ENCODE data around the gene SPPL2C. TPM values are rescaled to one million over a fixed set of nuclear protein-coding genes. Genes with fewer than 3 reads are reported as not detected.

Gene SPPL2C
- total and polyA plus RNA-seq, 4 donors: not detected

DNA sequence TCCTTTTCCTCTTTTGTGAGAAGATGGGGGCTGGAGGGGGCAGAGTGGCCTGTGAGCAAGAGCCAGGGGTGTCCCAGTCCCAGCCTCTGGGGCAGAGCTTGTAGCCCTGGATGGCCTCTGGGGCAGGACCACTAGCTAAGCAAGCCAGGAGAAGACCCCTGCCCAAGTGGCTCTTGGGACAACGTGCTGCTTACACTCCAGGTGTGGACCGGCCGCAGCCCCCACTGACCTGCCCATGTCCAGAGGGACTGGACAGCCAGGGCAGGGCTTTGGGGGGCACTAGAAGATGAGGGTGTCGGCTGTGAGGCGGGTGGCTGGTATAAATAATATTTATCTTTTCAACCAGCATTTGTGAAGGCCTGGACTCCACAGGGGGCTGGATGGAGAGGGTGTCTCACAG lies 9.2 kb upstream of the SPPL2C start:
- H3K4me1 ChIP-seq (ENCODE audit: control insufficient read depth in 1 of 2, insufficient read depth in 2 of 2, low read length in 2 of 2): no peaks in the 10 kb centered on the region
- no peaks in the 10 kb centered on the region for H3K36me3 ChIP-seq (ENCODE audit: control insufficient read depth in 1 of 2, insufficient read depth in 2 of 2, low read length in 1 of 2)
- 84% methylated on average over 5 of the region's 5 CpGs for WGBS, 2 donors
- no peaks in the 10 kb centered on the region for H3K9me3 ChIP-seq (ENCODE audit: control insufficient read depth, low read length)
- no peak overlapping the region for H3K27ac ChIP-seq (ENCODE audit: low read depth in 1 of 2, low read length in 2 of 2)
- no peaks in the 10 kb centered on the region for H3K27me3 ChIP-seq (ENCODE audit: control insufficient read depth in 1 of 2, insufficient read depth in 2 of 2, low read length in 1 of 2)
- intact Hi-C loops (cut with DNase I): no loop called here
- no peak for DNase-seq
- H3K4me3 ChIP-seq (ENCODE audit: low read length in 2 of 2): no peak overlapping the region
- no peak for ATAC-seq (ENCODE audit: low FRiP score)

DNA sequence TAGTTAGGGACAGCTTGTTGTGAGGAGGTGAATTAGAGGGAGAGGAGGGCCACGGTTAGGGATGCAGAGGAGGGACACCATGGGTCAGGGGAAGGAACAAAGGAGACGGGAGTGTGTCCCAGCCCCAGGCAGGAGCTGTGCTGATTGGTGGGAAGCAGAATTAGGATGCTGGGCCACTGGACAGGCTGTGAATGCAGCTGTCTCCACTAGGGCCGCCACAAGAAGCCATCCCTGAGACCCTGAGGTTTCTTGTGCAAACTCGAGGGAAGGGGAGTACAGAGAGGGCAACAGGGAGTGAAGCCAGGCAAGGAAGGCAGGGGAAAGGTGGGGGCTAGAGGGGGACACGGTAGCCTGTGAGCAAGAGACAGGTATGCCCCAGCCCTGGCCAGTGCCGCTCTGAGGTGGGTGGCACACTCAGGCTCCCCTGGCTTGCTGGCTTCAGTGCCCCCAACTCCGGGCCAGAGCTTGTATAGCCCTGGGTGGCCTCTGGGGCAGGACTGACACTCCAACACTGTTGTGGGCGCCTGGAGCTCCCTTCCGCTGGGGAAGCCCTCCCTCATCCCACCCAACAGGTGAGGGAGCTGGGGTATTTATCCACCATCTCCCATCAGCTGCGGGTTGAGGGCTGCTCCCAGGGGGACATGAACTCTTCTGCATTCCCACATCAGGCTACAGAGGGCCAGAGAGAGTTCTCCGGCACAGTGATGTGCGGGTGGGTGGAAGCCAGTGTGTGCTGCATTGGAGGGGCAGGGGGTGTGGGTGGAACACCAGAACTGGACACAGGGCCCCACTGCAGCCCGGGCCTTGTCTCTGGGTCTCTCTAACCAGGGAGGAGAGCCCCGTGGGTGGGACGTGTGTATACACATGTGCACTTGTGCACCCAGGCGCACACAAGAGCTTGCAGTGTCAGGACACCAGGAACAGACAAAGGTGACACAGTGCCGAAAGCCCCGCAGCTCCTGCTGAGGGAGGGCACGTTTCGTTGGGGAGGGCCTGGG lies 8.3 kb upstream of the SPPL2C start:
- no peak overlapping the region for H3K27ac ChIP-seq (ENCODE audit: low read depth in 1 of 2, low read length in 2 of 2)
- H3K9me3 ChIP-seq (ENCODE audit: control insufficient read depth, low read length): no peaks in the 10 kb centered on the region
- H3K36me3 ChIP-seq (ENCODE audit: control insufficient read depth in 1 of 2, insufficient read depth in 2 of 2, low read length in 1 of 2): no peaks in the 10 kb centered on the region
- no peaks in the 10 kb centered on the region for H3K4me1 ChIP-seq (ENCODE audit: control insufficient read depth in 1 of 2, insufficient read depth in 2 of 2, low read length in 2 of 2)
- intact Hi-C loops (cut with DNase I): no loop called here
- DNase-seq (no peak), ATAC-seq (ENCODE audit: low FRiP score) (no peak)
- no peaks in the 10 kb centered on the region for H3K27me3 ChIP-seq (ENCODE audit: control insufficient read depth in 1 of 2, insufficient read depth in 2 of 2, low read length in 1 of 2)
- H3K4me3 ChIP-seq (ENCODE audit: low read length in 2 of 2): no peak overlapping the region
- WGBS, 2 donors: 69% methylated on average over 20 of the region's 20 CpGs

DNA sequence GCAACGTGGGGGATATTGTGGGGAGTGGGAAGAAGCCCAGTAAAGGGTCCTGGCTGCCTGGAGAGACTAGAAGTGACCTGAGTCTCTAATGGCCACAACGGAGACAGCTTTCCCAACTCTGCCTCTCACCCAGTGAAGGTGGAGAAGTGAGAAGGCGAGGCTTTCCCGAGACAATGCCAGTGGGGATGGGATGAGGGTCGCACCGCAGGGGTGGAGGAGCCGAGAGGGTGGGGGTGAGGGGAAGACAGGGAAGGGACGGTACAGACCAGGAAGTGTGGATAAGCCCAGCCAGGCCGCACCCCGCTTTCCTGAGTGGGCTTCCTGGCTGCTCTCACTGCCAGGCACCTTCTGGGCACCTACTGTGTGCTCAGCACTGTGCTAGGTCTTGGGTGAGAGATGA lies 7.5 kb upstream of the SPPL2C start:
- H3K27me3 ChIP-seq (ENCODE audit: control insufficient read depth in 1 of 2, insufficient read depth in 2 of 2, low read length in 1 of 2): no peaks in the 10 kb centered on the region
- no peak overlapping the region for H3K4me3 ChIP-seq (ENCODE audit: low read length in 2 of 2)
- no peak for DNase-seq
- 55 to 57% methylated on average over 10 of the region's 10 CpGs for WGBS, 2 donors
- no peaks in the 10 kb centered on the region for H3K36me3 ChIP-seq (ENCODE audit: control insufficient read depth in 1 of 2, insufficient read depth in 2 of 2, low read length in 1 of 2)
- H3K27ac ChIP-seq (ENCODE audit: low read depth in 1 of 2, low read length in 2 of 2): no peak overlapping the region
- no peaks in the 10 kb centered on the region for H3K9me3 ChIP-seq (ENCODE audit: control insufficient read depth, low read length)
- ATAC-seq (ENCODE audit: low FRiP score): no peak
- H3K4me1 ChIP-seq (ENCODE audit: control insufficient read depth in 1 of 2, insufficient read depth in 2 of 2, low read length in 2 of 2): no peaks in the 10 kb centered on the region
- intact Hi-C loops (cut with DNase I): no loop called here

DNA sequence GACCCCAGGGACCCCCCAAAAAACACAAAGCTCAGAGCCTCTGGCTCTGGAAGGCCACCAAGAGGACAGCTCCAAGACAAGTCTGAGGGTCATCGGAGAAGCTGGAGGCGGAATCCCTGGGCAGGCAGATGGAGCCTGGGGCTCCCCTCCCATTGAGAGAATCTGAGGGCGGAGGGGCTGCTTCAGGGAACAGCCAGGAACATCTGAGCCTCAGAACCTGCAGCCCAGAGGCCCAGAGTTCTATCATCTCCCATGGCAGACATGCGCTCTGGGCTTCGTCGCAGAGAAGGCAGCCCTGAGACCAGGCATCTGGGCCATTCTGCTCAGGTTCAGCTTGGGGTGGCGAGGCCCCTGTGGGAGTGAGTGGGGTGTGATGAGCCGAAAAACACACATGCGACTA lies 7.1 kb upstream of the SPPL2C start:
- no peaks in the 10 kb centered on the region for H3K27me3 ChIP-seq (ENCODE audit: control insufficient read depth in 1 of 2, insufficient read depth in 2 of 2, low read length in 1 of 2)
- intact Hi-C loops (cut with DNase I): no loop called here
- no peak for ATAC-seq (ENCODE audit: low FRiP score)

DNA sequence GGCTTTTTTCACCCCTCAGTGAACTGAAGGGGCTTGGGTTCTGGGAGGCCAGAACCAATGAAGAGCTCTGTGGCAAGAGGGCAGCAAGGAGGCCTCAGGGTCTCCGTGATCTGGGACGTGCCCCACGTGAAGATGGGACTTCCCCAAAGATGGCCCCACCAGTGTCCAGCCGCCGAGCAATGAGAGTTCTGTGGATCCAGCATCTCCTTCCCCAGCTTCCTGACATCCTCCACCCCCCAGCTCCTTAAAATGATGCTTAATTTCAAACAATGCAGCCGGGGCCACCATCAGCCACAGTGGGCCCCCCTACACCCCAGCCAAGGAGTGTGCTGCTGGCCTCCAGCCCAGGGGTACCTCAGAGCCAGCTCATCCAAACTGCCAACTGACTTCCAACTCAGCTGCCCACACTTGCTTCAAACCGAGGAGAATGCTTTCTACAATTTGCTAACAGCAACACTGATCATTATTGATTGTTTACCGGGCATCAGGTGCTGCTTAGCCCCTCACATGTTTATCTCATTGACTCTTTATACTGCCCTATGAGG lies 5.9 kb upstream of the SPPL2C start:
- no peak overlapping the region for H3K4me3 ChIP-seq (ENCODE audit: low read length in 2 of 2)
- no peak overlapping the region for H3K27ac ChIP-seq (ENCODE audit: low read depth in 1 of 2, low read length in 2 of 2)
- 68 to 79% methylated on average over 8 of the region's 8 CpGs for WGBS, 2 donors
- no peaks in the 10 kb centered on the region for H3K9me3 ChIP-seq (ENCODE audit: control insufficient read depth, low read length)
- H3K36me3 ChIP-seq (ENCODE audit: control insufficient read depth in 1 of 2, insufficient read depth in 2 of 2, low read length in 1 of 2): no peaks in the 10 kb centered on the region
- H3K27me3 ChIP-seq (ENCODE audit: control insufficient read depth in 1 of 2, insufficient read depth in 2 of 2, low read length in 1 of 2): no peaks in the 10 kb centered on the region
- DNase-seq (no peak), ATAC-seq (ENCODE audit: low FRiP score) (no peak)
- intact Hi-C loops (cut with DNase I): no loop called here
- no peaks in the 10 kb centered on the region for H3K4me1 ChIP-seq (ENCODE audit: control insufficient read depth in 1 of 2, insufficient read depth in 2 of 2, low read length in 2 of 2)

More for the DNA sequence above, 7.1 kb upstream of the SPPL2C start:
- Histone ChIP-seq H3K36me3 (ENCODE audit: control insufficient read depth in 1 of 2, insufficient read depth in 2 of 2, low read length in 1 of 2) (no peaks in the 10 kb centered on the region), H3K4me3 (ENCODE audit: low read length in 2 of 2) (no peak overlapping the region), H3K27ac (ENCODE audit: low read depth in 1 of 2, low read length in 2 of 2) (no peak overlapping the region), H3K9me3 (ENCODE audit: control insufficient read depth, low read length) (no peaks in the 10 kb centered on the region), H3K4me1 (ENCODE audit: control insufficient read depth in 1 of 2, insufficient read depth in 2 of 2, low read length in 2 of 2) (no peaks in the 10 kb centered on the region)
- WGBS, 2 donors: 87 to 89% methylated on average over 9 of the region's 9 CpGs
- DNase-seq: no peak

DNA sequence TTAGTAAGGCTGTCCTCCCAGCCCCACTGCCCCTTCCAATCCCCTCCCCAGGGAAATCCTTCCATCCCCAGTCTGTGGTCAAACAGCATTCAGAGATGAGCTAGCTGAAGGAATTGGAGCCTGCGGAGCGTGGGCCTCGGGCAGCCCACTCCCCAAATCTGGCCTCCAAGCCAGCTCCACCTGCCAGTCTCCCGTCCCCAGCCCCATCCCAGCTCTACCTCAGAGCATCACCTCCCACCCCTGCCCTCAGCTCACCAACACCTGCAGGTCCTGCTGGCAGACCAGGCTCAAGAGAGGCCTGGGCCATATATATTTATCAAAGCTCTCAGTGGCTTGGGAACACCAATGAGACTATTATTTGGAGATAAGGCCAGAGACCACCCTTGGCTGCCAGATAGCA lies 5.2 kb upstream of the SPPL2C start:
- Histone ChIP-seq H3K36me3 (ENCODE audit: control insufficient read depth in 1 of 2, insufficient read depth in 2 of 2, low read length in 1 of 2) (no peaks in the 10 kb centered on the region), H3K4me1 (ENCODE audit: control insufficient read depth in 1 of 2, insufficient read depth in 2 of 2, low read length in 2 of 2) (no peaks in the 10 kb centered on the region), H3K27me3 (ENCODE audit: control insufficient read depth in 1 of 2, insufficient read depth in 2 of 2, low read length in 1 of 2) (no peaks in the 10 kb centered on the region), H3K27ac (ENCODE audit: low read depth in 1 of 2, low read length in 2 of 2) (no peak overlapping the region), H3K4me3 (ENCODE audit: low read length in 2 of 2) (no peak overlapping the region), H3K9me3 (ENCODE audit: control insufficient read depth, low read length) (no peaks in the 10 kb centered on the region)
- 92 to 93% methylated on average over 4 of the region's 4 CpGs for whole genome bisulfite sequencing, 2 donors
- DNase-seq (no peak), ATAC-seq (ENCODE audit: low FRiP score) (no peak)
- intact Hi-C loops (cut with DNase I): no loop called here

DNA sequence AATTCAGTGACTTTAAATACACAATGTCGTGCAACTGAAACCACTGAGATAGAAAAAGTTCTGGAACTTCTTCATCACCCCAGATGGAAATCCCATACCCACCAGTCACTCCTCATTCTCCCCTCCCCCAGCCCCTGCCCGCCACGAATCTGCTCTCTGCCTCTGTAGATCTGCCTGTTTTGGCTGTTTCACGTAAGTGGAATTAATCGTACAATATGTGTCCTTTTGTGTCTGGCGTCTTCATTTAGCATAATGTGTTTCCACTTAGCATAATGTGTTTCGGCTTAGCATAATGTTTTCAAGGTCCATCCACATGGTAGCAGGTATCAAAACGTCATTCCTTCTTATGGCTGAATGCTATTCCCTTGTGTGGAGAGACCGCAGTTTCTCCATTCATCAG lies 3.5 kb upstream of the SPPL2C start:
- Histone ChIP-seq H3K27me3 (ENCODE audit: control insufficient read depth in 1 of 2, insufficient read depth in 2 of 2, low read length in 1 of 2) (no peaks in the 10 kb centered on the region), H3K36me3 (ENCODE audit: control insufficient read depth in 1 of 2, insufficient read depth in 2 of 2, low read length in 1 of 2) (no peaks in the 10 kb centered on the region), H3K4me1 (ENCODE audit: control insufficient read depth in 1 of 2, insufficient read depth in 2 of 2, low read length in 2 of 2) (no peaks in the 10 kb centered on the region), H3K9me3 (ENCODE audit: control insufficient read depth, low read length) (no peaks in the 10 kb centered on the region), H3K27ac (ENCODE audit: low read depth in 1 of 2, low read length in 2 of 2) (no peak overlapping the region), H3K4me3 (ENCODE audit: low read length in 2 of 2) (no peak overlapping the region)
- intact Hi-C loops (cut with DNase I): no loop called here
- no peak for ATAC-seq (ENCODE audit: low FRiP score)
- no peak for DNase-seq
- WGBS, 2 donors: 71 to 75% methylated on average over 9 of the region's 9 CpGs

DNA sequence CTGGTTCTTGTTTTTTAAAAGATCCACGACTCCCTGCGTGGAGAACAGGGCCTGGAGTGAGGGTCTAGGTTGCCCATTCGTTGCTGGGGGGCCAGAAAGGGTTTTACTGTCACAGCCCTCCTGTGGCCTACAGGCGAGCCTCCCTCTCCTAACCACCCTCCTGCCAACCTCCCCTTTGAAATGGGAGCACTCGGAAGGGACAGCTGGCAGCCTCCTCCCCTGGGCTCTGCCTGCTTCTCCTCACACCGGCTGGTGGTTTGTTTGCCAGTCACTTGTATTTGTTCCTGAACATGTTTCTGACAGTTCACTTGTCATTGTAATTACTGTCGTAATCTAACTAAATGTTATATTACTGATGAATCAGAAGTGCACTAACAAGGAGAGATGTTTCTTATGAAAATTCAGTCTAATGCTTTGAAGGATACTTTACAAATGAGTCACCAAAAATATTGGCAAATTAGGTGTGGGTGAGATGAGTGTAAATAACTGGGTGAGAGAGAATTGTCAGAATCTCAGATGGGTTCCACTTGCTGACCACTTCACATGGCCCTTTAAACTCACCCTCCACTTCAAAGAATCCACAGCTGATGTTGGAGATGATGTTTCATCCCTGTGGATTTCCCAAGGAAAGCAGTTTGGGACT lies 2.7 kb upstream of the SPPL2C start:
- no peaks in the 10 kb centered on the region for H3K4me1 ChIP-seq (ENCODE audit: control insufficient read depth in 1 of 2, insufficient read depth in 2 of 2, low read length in 2 of 2)
- no peak overlapping the region for H3K4me3 ChIP-seq (ENCODE audit: low read length in 2 of 2)
- H3K27me3 ChIP-seq (ENCODE audit: control insufficient read depth in 1 of 2, insufficient read depth in 2 of 2, low read length in 1 of 2): no peaks in the 10 kb centered on the region
- no peak overlapping the region for H3K27ac ChIP-seq (ENCODE audit: low read depth in 1 of 2, low read length in 2 of 2)
- DNase-seq (no peak), ATAC-seq (ENCODE audit: low FRiP score) (no peak)
- intact Hi-C loops (cut with DNase I): no loop called here
- 45 to 53% methylated on average over 7 of the region's 7 CpGs for WGBS, 2 donors
- H3K9me3 ChIP-seq (ENCODE audit: control insufficient read depth, low read length): no peaks in the 10 kb centered on the region
- H3K36me3 ChIP-seq (ENCODE audit: control insufficient read depth in 1 of 2, insufficient read depth in 2 of 2, low read length in 1 of 2): no peaks in the 10 kb centered on the region

Data from aorta (tissue), 5 donors.